ENCODE results near the gene MTA1.

- TF ChIP-seq CTCF (conservative IDR thresholded peaks at IDR 0.05; ENCODE audit: low read length) (no peak), EZH2phosphoT487 (IDR thresholded peaks at IDR 0.05; ENCODE audit: borderline replicate concordance, low read depth, low read length) (no peak)
Observed at GRCh38 chr14:105450864-105451720, 31.5 kb downstream of the MTA1 start.

All from OCI-LY7 (cell line).